GM18520 (cell line): ENCODE data around the gene LPP.
A peak's percentile ranks its signal among the peaks of the same experiment; 100 is the strongest.
"Not testable (repeated sequence)": the region's sequence is repeated elsewhere in the genome, so short reads cannot be mapped to it uniquely, and the experiment has no call there.

Experiments
- ATAC-seq: cut with Tn5 transposase; IDR thresholded peaks from one replicate; pipeline ENCODE4 v1.9.1; 2021; ENCODE audit not compliant: unreplicated experiment

LPP gene

GRCh38 chr3:188154014-188154808 is at the start of gene LPP:
Gene LPP, plus strand, starts transcription at chr3:188154157. Its CDS starts 251,964 bp downstream, at chr3:188406121.
- ATAC-seq, result peak; percentile 71

GRCh38 chr3:188106006-188106405 is 48.0 kb upstream of the LPP start:
- no peak for ATAC-seq

- no peak for ATAC-seq
Measured at GRCh38 chr3:188106454-188106853, 47.5 kb upstream of the LPP start.

- ATAC-seq, result no peak
Measured at GRCh38 chr3:188106887-188107830, 46.8 kb upstream of the LPP start.

GRCh38 chr3:188108703-188109412 is 45.1 kb upstream of the LPP start:
- ATAC-seq, result no peak

GRCh38 chr3:188111002-188111584 is 42.9 kb upstream of the LPP start:
- ATAC-seq, result no peak

GRCh38 chr3:188113756-188114155 is 40.2 kb upstream of the LPP start:
- no peak for ATAC-seq

- ATAC-seq, result no peak
Measured at GRCh38 chr3:188119846-188120245, 34.1 kb upstream of the LPP start.

GRCh38 chr3:188122571-188123169 is 31.3 kb upstream of the LPP start:
- ATAC-seq, result no peak

- ATAC-seq, result no peak
Measured at GRCh38 chr3:188123170-188123905, 30.6 kb upstream of the LPP start.

GRCh38 chr3:188124184-188124583 is 29.8 kb upstream of the LPP start:
- no peak for ATAC-seq

- no peak for ATAC-seq
Measured at GRCh38 chr3:188125076-188125475, 28.9 kb upstream of the LPP start.

GRCh38 chr3:188126276-188126675 is 27.7 kb upstream of the LPP start:
- no peak for ATAC-seq

- ATAC-seq, result no peak
Measured at GRCh38 chr3:188126934-188127333, 27.0 kb upstream of the LPP start.

- ATAC-seq, result no peak
Measured at GRCh38 chr3:188128905-188129304, 25.1 kb upstream of the LPP start.

GRCh38 chr3:188131023-188131422 is 22.9 kb upstream of the LPP start:
- ATAC-seq, result not testable (repeated sequence)

- no peak for ATAC-seq
Measured at GRCh38 chr3:188133219-188133618, 20.7 kb upstream of the LPP start.

GRCh38 chr3:188133646-188134045 is 20.3 kb upstream of the LPP start:
- no peak for ATAC-seq

GRCh38 chr3:188134079-188134478 is 19.9 kb upstream of the LPP start:
- no peak for ATAC-seq

GRCh38 chr3:188134856-188135255 is 19.1 kb upstream of the LPP start:
- no peak for ATAC-seq
